BE2C (cell line): ENCODE measurements around the gene CYP2W1.

Experiments
- DNase-seq: peaks from one replicate; pipeline ENCODE4 v3.0.0-alpha.2; 2020
- H3K27me3 ChIP-seq: fragments of 250-450 bp; sonication (Bioruptor Pico); 2 replicates; pipeline ENCODE4 v1.5.1; 2020; ENCODE audit warnings: mild to moderate bottlenecking
- H3K36me3 ChIP-seq: fragments of 250-450 bp; sonication (Bioruptor Pico); 2 replicates; pipeline ENCODE4 v1.5.1; 2020; ENCODE audit warnings: mild to moderate bottlenecking
- H3K4me1 ChIP-seq: fragments of 250-450 bp; sonication (Bioruptor Pico); 2 replicates; pipeline ENCODE4 v1.5.1; 2020
- H3K4me3 ChIP-seq: 2 replicates; pipeline ENCODE4 v1.5.1; 2011; ENCODE audit warnings: low read depth, low read length
- H3K9me3 ChIP-seq: fragments of 250-450 bp; sonication (Bioruptor Pico); 2 replicates; pipeline ENCODE4 v1.5.1; 2020
- CTCF ChIP-seq: IDR thresholded peaks from 2 replicates; pipeline ENCODE4 v1.5.1; 2012; ENCODE audit warnings: mild to moderate bottlenecking, low read depth, low read length

CYP2W1 gene

GRCh38 chr7:985915-986741 lies 3.1 kb downstream of the CYP2W1 start:
- peak; percentile 74 for DNase-seq

GRCh38 chr7:986766-987751 lies 4.1 kb downstream of the CYP2W1 start:
- peaks cover 15% of the 10 kb centered on the region for H3K4me1 ChIP-seq
- H3K27me3 ChIP-seq = no peaks in the 10 kb centered on the region
- H3K36me3 ChIP-seq = no peaks in the 10 kb centered on the region
- no peak for TF ChIP-seq CTCF
- no peak overlapping the region for H3K4me3 ChIP-seq
- no peaks in the 10 kb centered on the region for H3K9me3 ChIP-seq
- DNase-seq = no peak

More at GRCh38 chr7:985915-986741, 3.1 kb downstream of the CYP2W1 start:
- H3K9me3 ChIP-seq = no peaks in the 10 kb centered on the region
- H3K36me3 ChIP-seq = no peaks in the 10 kb centered on the region
- no peak for TF ChIP-seq CTCF
- H3K4me1 ChIP-seq = peaks cover 15% of the 10 kb centered on the region
- H3K4me3 ChIP-seq = no peak overlapping the region
- no peaks in the 10 kb centered on the region for H3K27me3 ChIP-seq

DNA sequence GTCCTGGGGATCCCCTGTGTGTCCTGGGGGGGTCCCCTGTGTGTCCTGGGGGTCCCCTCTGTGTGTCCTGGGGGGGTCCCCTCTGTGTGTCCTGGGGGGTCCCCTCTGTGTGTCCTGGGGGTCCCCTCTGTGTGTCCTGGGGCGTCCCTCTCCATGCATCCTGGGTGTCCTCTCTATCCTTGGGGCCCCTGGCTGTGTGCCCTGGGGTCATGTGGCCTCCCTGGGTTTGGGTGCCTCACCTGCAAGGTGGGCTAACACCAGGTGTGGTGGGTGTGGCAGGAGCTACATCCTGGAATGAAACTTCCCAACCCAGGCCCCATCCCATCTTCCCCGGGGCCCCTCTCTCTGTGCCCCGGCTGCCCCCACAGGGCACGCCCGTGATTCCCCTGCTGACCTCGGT lies 4.9 kb downstream of the CYP2W1 start:
- H3K27me3 ChIP-seq = no peaks in the 10 kb centered on the region
- no peaks in the 10 kb centered on the region for H3K36me3 ChIP-seq
- H3K4me3 ChIP-seq = no peak overlapping the region
- H3K9me3 ChIP-seq = no peaks in the 10 kb centered on the region
- H3K4me1 ChIP-seq = peaks cover 15% of the 10 kb centered on the region
- no peak for TF ChIP-seq CTCF
- no peak for DNase-seq

DNA sequence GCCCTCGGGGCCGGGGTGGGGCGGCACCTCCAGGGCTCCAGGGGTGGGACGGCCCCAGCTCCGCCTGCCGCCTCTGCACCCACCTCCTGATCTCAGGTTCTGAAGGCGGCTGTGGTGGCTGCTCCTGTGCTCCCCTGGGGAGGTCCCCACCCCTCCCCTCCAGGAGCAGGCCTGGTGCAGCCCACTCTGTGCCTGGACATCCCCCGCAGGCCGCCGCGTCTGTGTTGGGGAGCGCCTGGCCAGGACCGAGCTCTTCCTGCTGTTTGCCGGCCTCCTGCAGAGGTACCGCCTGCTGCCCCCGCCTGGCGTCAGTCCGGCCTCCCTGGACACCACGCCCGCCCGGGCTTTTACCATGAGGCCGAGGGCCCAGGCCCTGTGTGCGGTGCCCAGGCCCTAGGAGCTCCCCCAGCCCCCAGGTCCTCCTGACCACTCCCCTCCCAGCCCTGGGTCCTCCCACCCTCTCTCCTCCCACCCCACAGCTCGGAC lies 5.5 kb downstream of the CYP2W1 start:
- DNase-seq = peak; percentile 61
- TF ChIP-seq CTCF = no peak
- H3K4me3 ChIP-seq = peak overlapping the region; percentile 28
- no peaks in the 10 kb centered on the region for H3K36me3 ChIP-seq
- peaks cover 17% of the 10 kb centered on the region for H3K4me1 ChIP-seq
- no peaks in the 10 kb centered on the region for H3K27me3 ChIP-seq
- H3K9me3 ChIP-seq = no peaks in the 10 kb centered on the region

GRCh38 chr7:988963-989529 lies 6.1 kb downstream of the CYP2W1 start:
- no peaks in the 10 kb centered on the region for H3K27me3 ChIP-seq
- no peaks in the 10 kb centered on the region for H3K9me3 ChIP-seq
- no peak for TF ChIP-seq CTCF
- H3K4me3 ChIP-seq = peak overlapping the region; percentile 28; the same call in 1 of the 2 replicates
- peak; percentile 79 for DNase-seq
- no peaks in the 10 kb centered on the region for H3K36me3 ChIP-seq
- peaks cover 18% of the 10 kb centered on the region for H3K4me1 ChIP-seq
